ENCODE measurements around the gene TOGARAM2.

GRCh38 chr2:28934769-28935168, 46.3 kb upstream of the TOGARAM2 start:
- TF ChIP-seq CTCF (IDR thresholded peaks at IDR 0.05) (no peak), POLR2A (IDR thresholded peaks at IDR 0.05) (no peak)
